Effector memory CD4-positive, alpha-beta T cell (primary cell): ENCODE data around the gene DCLK2.

Source experiments
- DNase-seq, 3 donors: peaks; one replicate each; pipeline ENCODE4 v3.0.0-alpha.2; 2020
- H3K27ac ChIP-seq: 2 replicates; pipeline ENCODE4 v1.7.0; 2013; ENCODE audit warnings: mild to moderate bottlenecking, low read length, moderate library complexity; ENCODE audit not compliant: insufficient read depth, poor library complexity, severe bottlenecking
- H3K27me3 ChIP-seq: replicated peaks from 2 replicates; pipeline ENCODE4 v1.7.0; 2013; ENCODE audit warnings: mild to moderate bottlenecking, low read length; ENCODE audit not compliant: insufficient read depth, control insufficient read depth, poor library complexity, severe bottlenecking
- H3K36me3 ChIP-seq: 2 replicates; pipeline ENCODE4 v1.7.0; 2013; ENCODE audit warnings: mild to moderate bottlenecking, low read length, moderate library complexity; ENCODE audit not compliant: control insufficient read depth, insufficient read depth
- H3K4me1 ChIP-seq: 2 replicates; pipeline ENCODE4 v1.7.0; 2013; ENCODE audit warnings: low read length, mild to moderate bottlenecking; ENCODE audit not compliant: control insufficient read depth, insufficient read depth, poor library complexity, severe bottlenecking
- H3K4me3 ChIP-seq: 2 replicates; pipeline ENCODE4 v1.7.0; 2013; ENCODE audit warnings: low read length, low read depth, mild to moderate bottlenecking; ENCODE audit not compliant: insufficient read depth, poor library complexity, severe bottlenecking
- H3K9me3 ChIP-seq: 2 replicates; pipeline ENCODE4 v1.7.0; 2013; ENCODE audit warnings: mild to moderate bottlenecking, low read length, moderate library complexity; ENCODE audit not compliant: control insufficient read depth
- total RNA-seq, 3 donors: gene quantifications; one replicate each; lab custom pipeline; 2026; lab: John Stamatoyannopoulos, UW

Gene DCLK2
- total RNA-seq = 0 reads per million in 3 donors

DNA sequence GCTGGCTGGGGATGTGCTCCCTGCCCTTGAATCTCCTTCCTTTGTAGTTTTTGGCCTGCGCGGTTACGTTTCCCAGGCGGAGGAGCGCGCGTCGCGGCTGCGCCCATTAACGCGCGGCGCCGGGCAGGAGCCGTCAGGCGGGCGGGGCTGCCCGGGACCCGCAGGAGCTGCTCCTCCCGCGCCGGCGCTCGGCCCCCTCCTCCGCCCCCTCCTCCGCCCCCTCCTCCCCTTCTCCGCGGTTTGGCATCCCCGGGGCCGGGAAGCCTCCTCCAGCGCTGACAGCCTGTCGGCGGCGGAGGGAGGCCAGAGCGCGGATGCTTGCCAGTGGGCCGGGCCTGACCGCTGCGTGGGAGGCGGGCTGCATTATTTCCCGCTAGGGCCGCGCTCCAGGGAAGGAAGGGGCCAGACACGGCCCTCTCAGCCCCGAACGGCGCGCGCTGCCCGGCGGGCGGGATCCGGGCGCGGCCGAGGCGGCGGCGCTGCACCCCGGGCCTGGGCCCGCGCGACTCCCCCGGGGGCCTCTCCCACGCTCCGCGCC, at the start of gene DCLK2:
TSS of gene DCLK2 (plus strand) at position 405 of the 538 bp plus-strand sequence. CDS start 583 bp downstream, outside the sequence.
- Histone ChIP-seq H3K27ac (no peak within 1 kb of the TSS), H3K9me3 (no peaks in the 10 kb centered on the region), H3K4me3 (peak within 1 kb of the TSS; percentile 32), H3K4me1 (peaks cover 8% of the 10 kb centered on the region), H3K36me3 (no peaks in the 10 kb centered on the region), H3K27me3 (peaks cover 20% of the 10 kb centered on the region)
- no peak for DNase-seq

DNA sequence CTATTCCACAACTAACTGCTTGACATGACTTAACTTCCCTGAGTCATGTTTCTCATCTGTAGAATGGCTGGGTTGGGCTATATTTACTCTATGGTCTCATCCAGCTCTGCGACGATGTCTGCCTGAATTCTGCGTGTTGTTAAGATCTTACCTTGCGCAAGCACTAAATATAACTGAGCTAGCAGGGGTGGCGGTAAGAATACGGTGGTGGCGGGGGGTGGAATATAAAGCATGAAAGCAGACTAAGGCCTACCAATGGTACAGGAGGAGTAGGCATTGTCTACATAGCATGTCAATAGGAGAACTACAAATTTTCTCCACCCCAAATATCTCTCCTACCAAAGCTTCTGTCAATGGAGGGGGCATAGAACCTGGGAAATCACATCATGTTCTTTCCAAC, 45.7 kb upstream of the DCLK2 start:
- Histone ChIP-seq H3K27ac (no peak overlapping the region), H3K36me3 (no peaks in the 10 kb centered on the region), H3K4me3 (no peak overlapping the region), H3K27me3 (no peaks in the 10 kb centered on the region), H3K4me1 (no peaks in the 10 kb centered on the region), H3K9me3 (no peaks in the 10 kb centered on the region)
- DNase-seq = no peak

DNA sequence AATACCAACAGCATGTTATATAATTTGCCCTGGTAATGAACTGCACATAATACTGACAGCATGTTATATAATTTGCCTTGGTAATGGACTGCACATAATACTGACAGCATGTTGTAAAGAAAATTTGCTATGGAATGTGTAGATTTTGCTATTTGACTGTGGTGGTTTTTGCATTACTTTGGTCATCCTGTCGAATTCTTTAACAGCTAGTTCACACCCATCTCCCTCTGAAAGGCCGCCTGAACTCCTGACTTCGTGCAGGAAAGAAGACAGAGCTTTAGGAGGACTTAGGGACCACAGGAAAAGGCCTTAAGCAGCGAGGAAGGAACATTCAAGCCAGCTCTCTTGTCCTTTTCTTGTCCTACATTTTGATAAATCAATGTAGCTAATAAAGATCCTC, 45.2 kb upstream of the DCLK2 start:
- H3K4me3 ChIP-seq = no peak overlapping the region
- no peaks in the 10 kb centered on the region for H3K9me3 ChIP-seq
- no peak overlapping the region for H3K27ac ChIP-seq
- no peaks in the 10 kb centered on the region for H3K27me3 ChIP-seq
- no peaks in the 10 kb centered on the region for H3K4me1 ChIP-seq
- DNase-seq = no peak
- no peaks in the 10 kb centered on the region for H3K36me3 ChIP-seq

DNA sequence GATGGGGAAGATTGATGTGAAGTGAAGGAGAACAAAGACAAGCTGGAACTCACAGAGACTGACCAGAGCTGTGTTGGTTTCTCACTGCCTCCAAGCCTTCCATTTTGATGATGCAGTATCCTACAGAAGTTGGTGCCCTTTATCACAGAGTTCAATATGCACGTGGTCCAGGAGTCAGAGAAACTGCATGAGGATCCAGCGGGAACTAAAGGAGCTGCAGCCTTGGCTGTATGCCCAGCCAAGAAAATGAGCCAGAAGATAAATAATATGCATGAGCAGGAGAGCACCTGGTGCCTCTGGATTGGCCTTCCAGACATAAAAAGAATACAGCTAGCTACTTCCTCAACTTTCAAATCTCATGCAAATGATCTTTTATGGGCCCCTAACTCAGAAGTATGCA, 44.3 kb upstream of the DCLK2 start:
- H3K4me1 ChIP-seq = no peaks in the 10 kb centered on the region
- no peak overlapping the region for H3K4me3 ChIP-seq
- no peak for DNase-seq
- H3K27ac ChIP-seq = no peak overlapping the region
- no peaks in the 10 kb centered on the region for H3K27me3 ChIP-seq
- H3K36me3 ChIP-seq = no peaks in the 10 kb centered on the region
- H3K9me3 ChIP-seq = no peaks in the 10 kb centered on the region

DNA sequence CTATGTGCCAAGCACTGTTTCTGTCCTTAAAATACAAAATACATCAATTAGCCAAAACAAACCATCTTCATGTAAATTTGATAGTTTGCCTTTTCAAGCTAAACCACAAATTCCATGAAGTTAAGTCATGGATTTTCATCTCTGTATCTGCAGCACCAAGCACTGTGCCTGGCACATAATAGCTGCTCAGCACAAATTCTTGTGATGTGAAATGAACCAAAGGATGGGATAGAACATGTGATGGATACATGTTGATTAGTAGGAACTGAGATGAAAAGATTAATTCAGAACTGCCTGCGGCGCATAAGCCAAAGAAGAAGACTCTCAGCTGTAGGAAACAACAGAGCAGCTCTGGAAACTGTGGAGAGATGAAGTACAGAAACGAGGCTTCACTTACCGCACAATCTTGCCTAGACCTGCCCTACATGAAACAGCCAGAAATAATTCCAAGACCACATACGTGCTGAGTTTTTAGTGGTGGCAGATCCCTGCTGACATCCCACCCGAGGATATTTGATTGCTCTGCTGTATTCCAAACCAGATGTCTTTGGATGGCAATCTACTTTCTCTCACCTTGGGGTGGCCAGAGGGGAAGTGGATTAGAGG, 40.9 kb upstream of the DCLK2 start:
- no peak for DNase-seq
- Histone ChIP-seq H3K36me3 (no peaks in the 10 kb centered on the region), H3K27me3 (no peaks in the 10 kb centered on the region), H3K9me3 (no peaks in the 10 kb centered on the region), H3K27ac (no peak overlapping the region), H3K4me3 (no peak overlapping the region), H3K4me1 (no peaks in the 10 kb centered on the region)

DNA sequence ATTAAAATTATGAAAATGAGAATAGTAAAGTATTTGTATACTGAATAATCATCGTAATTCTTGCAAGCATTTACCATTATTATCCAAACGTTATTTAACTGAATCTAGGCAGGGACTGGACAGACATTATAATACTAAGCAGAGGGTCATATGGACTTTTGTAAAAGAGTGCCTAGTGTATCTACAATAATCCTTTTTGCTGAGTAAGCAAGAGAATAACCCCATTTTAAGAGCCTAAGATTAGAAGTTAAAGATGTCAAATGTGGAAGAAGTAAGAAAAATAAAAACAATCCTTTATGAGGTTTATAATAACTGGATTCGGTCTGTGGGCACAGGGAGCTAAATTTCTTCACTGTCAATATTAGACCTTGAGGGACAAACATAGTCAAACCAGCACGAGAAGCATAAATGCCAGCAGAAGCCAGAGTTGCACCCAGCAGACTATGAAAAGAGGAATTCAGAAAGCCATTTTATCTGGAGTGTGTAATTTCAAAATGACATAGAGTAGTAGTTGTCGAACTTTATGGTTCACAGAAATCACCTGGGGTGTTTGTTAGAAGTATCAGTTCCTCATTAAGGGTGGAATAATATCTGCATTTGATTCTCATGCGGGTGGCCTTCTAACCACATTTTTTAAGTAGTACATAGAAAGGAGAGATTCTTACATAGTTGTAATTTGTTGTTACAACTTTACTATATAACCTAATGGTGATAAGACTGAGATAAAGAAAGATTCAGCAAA, 39.7 kb upstream of the DCLK2 start:
- Histone ChIP-seq H3K4me1 (no peaks in the 10 kb centered on the region), H3K27ac (no peak overlapping the region), H3K9me3 (no peaks in the 10 kb centered on the region), H3K4me3 (no peak overlapping the region), H3K27me3 (no peaks in the 10 kb centered on the region), H3K36me3 (no peaks in the 10 kb centered on the region)
- DNase-seq = no peak

DNA sequence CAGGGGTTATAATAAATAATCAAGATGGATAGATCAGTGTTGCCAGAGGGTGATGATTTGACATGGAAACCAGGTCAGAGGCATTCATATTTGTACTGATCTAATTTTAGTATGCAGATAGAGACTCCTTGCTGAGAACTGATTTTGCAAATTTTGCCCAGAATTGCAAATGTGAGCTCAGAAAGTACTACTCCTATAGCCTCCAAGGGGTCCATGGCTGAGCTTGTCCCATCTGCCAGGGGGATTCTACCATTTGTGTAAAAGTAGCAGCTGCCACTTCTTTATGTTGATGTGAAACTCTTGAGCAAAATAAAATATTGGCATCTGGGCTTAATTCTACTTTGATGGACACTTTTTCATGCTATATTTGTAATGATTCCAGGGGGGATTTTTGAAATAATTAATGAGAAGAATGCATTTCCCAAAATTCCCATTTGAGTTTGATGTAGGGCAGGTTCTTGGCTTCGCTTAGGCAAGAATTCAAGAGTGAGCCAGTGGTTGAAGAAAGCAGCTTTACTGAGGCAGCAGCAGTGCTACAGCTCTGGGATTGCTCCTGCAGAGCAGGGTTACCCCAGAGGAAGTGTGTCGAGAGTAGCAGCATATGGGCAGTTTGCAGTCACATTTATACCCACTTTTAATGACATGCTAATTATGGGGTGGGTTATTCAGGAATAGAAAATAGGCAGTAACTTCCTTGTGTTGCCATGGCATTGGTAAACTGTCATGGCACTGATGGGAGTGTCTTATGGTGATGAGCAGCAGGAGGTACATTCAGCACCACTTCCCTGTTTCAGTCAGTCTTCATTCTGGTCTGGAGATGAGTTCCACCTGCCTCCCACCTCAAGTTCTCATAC, 38.7 kb upstream of the DCLK2 start:
- Histone ChIP-seq H3K36me3 (no peaks in the 10 kb centered on the region), H3K9me3 (no peaks in the 10 kb centered on the region), H3K27me3 (no peaks in the 10 kb centered on the region), H3K4me1 (no peaks in the 10 kb centered on the region), H3K27ac (no peak overlapping the region), H3K4me3 (no peak overlapping the region)
- no peak for DNase-seq

DNA sequence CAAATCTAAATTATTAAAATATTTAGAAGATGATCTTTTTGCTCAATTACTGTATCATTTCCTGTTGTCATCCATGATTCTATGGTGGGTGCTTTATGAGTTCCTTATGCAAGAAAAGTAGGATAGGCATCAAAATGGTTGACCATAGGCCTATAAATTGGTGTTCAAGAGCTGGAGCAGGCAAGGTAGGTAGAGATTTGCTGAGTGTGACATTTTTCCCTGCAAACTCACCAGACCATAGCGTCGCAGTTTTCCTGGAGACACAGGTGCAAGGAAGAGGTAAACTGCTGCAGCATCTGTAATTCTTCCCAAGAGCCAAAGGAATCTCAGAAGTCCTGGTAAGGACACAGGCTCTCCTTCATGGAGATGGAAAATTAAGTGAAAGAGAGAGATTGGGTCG, 33.7 kb upstream of the DCLK2 start:
- Histone ChIP-seq H3K36me3 (no peaks in the 10 kb centered on the region), H3K4me1 (no peaks in the 10 kb centered on the region), H3K27ac (no peak overlapping the region), H3K4me3 (no peak overlapping the region), H3K27me3 (no peaks in the 10 kb centered on the region), H3K9me3 (no peaks in the 10 kb centered on the region)
- no peak for DNase-seq

DNA sequence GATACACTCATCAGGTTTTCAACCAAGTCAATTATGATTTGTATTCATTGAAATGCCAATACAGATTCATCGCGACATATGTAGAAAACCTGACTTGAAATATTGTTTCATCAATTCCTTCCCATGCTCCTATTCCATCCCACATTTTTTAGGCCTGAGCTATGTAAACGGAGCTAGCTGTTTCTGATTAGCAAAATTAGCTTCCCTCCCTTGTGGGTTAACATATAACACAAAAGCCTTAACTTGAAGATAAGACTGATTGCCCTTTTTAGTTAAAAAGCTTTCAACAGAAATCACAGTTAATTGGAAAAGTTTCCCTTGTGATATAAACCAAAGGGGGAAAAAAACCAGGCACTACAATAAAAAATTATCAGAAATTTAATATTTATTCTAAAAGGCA, 32.8 kb upstream of the DCLK2 start:
- no peaks in the 10 kb centered on the region for H3K27me3 ChIP-seq
- DNase-seq = no peak
- H3K4me3 ChIP-seq = no peak overlapping the region
- H3K36me3 ChIP-seq = no peaks in the 10 kb centered on the region
- H3K4me1 ChIP-seq = no peaks in the 10 kb centered on the region
- H3K9me3 ChIP-seq = no peaks in the 10 kb centered on the region
- H3K27ac ChIP-seq = no peak overlapping the region
